ENCODE measurements around the gene PAOX.

DNA sequence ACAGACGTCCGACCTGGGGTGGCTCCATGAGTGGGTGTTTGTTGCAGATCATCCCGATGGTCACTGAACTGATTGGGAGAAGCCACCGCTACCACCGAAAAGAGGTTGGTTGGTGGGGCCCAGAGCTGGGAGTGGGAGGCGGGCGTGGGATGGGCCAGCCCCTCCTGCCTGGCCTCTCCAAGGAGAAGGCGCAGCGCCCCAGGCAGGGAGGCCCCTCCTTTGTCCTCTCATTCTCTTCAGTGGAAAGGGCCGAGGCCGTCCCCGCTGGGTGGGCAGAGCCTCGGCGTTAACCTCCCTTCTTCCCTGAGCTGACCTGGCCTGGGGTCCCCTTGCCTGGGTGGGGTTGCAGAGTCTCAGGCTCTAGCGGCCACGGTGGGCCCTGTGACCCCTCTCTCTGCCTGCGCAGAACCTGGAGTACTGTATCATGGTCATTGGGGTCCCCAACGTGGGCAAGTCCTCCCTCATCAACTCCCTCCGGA is 20.1 kb downstream of the PAOX start:
- TF ChIP-seq, protein P1, sequence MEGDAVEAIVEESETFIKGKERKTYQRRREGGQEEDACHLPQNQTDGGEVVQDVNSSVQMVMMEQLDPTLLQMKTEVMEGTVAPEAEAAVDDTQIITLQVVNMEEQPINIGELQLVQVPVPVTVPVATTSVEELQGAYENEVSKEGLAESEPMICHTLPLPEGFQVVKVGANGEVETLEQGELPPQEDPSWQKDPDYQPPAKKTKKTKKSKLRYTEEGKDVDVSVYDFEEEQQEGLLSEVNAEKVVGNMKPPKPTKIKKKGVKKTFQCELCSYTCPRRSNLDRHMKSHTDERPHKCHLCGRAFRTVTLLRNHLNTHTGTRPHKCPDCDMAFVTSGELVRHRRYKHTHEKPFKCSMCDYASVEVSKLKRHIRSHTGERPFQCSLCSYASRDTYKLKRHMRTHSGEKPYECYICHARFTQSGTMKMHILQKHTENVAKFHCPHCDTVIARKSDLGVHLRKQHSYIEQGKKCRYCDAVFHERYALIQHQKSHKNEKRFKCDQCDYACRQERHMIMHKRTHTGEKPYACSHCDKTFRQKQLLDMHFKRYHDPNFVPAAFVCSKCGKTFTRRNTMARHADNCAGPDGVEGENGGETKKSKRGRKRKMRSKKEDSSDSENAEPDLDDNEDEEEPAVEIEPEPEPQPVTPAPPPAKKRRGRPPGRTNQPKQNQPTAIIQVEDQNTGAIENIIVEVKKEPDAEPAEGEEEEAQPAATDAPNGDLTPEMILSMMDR (IDR thresholded peaks at IDR 0.05), result no peak
- TF ChIP-seq POLR2A (IDR thresholded peaks at IDR 0.05), result no peak
